DND-41 (cell line): ENCODE results near the gene FBN1.

Source experiments
- ATAC-seq: fragments of 200-7000 bp; cut with Tn5 transposase; 3 replicates; pipeline ENCODE4 v1.9.1; 2021; ENCODE audit warnings: low read depth; ENCODE audit not compliant: insufficient read depth
- DNase-seq: peaks from one replicate; pipeline ENCODE4 v3.0.0-alpha.2; 2020
- H2AFZ ChIP-seq: 2 replicates; pipeline ENCODE4 v1.6.0; 2012; ENCODE audit warnings: low read depth, low read length
- H3K27ac ChIP-seq: 2 replicates; pipeline ENCODE4 v1.5.1; 2012; ENCODE audit warnings: low read length, inconsistent platforms
- H3K27me3 ChIP-seq: fragments of 200-600 bp; sonication (generic); 2 replicates; pipeline ENCODE4 v1.6.0; 2012; ENCODE audit warnings: low read length, mild to moderate bottlenecking, inconsistent platforms; ENCODE audit not compliant: insufficient read depth, poor library complexity
- H3K36me3 ChIP-seq: 2 replicates; pipeline ENCODE4 v1.5.1; 2012; ENCODE audit warnings: low read length, inconsistent platforms; ENCODE audit not compliant: insufficient read depth
- H3K4me1 ChIP-seq: 2 replicates; pipeline ENCODE4 v1.5.1; 2012; ENCODE audit warnings: mild to moderate bottlenecking, low read length; ENCODE audit not compliant: insufficient read depth
- H3K4me2 ChIP-seq: 2 replicates; pipeline ENCODE4 v1.6.0; 2012; ENCODE audit warnings: mild to moderate bottlenecking, moderate library complexity, low read length, inconsistent platforms; ENCODE audit not compliant: insufficient read depth
- H3K4me3 ChIP-seq, 2 experiments: fragments of 200-600 bp in 1 of 2; shearing (Covaris generic) in 1 of 2; 2 replicates each; pipeline ENCODE4 v1.5.1; 2012 to 2016; ENCODE audit warnings: inconsistent platforms in 2 of 2, low read length in 2 of 2, mild to moderate bottlenecking in 2 of 2, low read depth in 1 of 2, moderate library complexity in 1 of 2
- H3K79me2 ChIP-seq: 2 replicates; pipeline ENCODE4 v1.6.0; 2012; ENCODE audit warnings: low read length, inconsistent platforms; ENCODE audit not compliant: insufficient read depth
- H3K9ac ChIP-seq: 2 replicates; pipeline ENCODE4 v1.6.0; 2012; ENCODE audit warnings: low read depth, mild to moderate bottlenecking, inconsistent platforms, low read length, moderate library complexity
- H3K9me3 ChIP-seq: 2 replicates; pipeline ENCODE4 v1.5.1; 2012; ENCODE audit warnings: low read length, moderate library complexity, mild to moderate bottlenecking, inconsistent platforms; ENCODE audit not compliant: insufficient read depth, severe bottlenecking
- H4K20me1 ChIP-seq: 2 replicates; pipeline ENCODE4 v1.6.0; 2012; ENCODE audit warnings: low read length; ENCODE audit not compliant: insufficient read depth
- EZH2 ChIP-seq: IDR thresholded peaks from 3 replicates; pipeline ENCODE4 v1.6.1; 2012; ENCODE audit warnings: borderline replicate concordance, low read depth, mild to moderate bottlenecking, moderate library complexity, low read length, inconsistent platforms; ENCODE audit not compliant: severe bottlenecking
- TF ChIP-seq, protein P1 (sequence below): IDR thresholded peaks from 2 replicates; pipeline ENCODE4 v1.5.1; 2012; ENCODE audit warnings: borderline replicate concordance, low read length, moderate library complexity, mild to moderate bottlenecking; ENCODE audit not compliant: poor library complexity, severe bottlenecking; ENCODE audit errors: extremely low read depth

FBN1 gene

GRCh38 chr15:48388016-48388851 is 257.3 kb downstream of the FBN1 start:
- DNase-seq (no peak), ATAC-seq (no peak)
- Histone ChIP-seq H3K79me2 (no peaks in the 10 kb centered on the region), H3K4me3 (no peak overlapping the region), H3K27ac (no peak overlapping the region), H3K9ac (no peak overlapping the region), H3K27me3 (no peaks in the 10 kb centered on the region), H3K4me1 (no peaks in the 10 kb centered on the region), H3K36me3 (no peaks in the 10 kb centered on the region), H4K20me1 (no peaks in the 10 kb centered on the region), H3K4me2 (no peak overlapping the region), H3K9me3 (no peaks in the 10 kb centered on the region), H2AFZ (no peak overlapping the region)
- TF ChIP-seq, protein P1, sequence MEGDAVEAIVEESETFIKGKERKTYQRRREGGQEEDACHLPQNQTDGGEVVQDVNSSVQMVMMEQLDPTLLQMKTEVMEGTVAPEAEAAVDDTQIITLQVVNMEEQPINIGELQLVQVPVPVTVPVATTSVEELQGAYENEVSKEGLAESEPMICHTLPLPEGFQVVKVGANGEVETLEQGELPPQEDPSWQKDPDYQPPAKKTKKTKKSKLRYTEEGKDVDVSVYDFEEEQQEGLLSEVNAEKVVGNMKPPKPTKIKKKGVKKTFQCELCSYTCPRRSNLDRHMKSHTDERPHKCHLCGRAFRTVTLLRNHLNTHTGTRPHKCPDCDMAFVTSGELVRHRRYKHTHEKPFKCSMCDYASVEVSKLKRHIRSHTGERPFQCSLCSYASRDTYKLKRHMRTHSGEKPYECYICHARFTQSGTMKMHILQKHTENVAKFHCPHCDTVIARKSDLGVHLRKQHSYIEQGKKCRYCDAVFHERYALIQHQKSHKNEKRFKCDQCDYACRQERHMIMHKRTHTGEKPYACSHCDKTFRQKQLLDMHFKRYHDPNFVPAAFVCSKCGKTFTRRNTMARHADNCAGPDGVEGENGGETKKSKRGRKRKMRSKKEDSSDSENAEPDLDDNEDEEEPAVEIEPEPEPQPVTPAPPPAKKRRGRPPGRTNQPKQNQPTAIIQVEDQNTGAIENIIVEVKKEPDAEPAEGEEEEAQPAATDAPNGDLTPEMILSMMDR: no peak
- TF ChIP-seq EZH2: no peak

- no peaks in the 10 kb centered on the region for H3K27me3 ChIP-seq
- H3K79me2 ChIP-seq: no peaks in the 10 kb centered on the region
- DNase-seq (no peak), ATAC-seq (no peak)
- H2AFZ ChIP-seq: no peak overlapping the region
- no peak overlapping the region for H3K4me3 ChIP-seq
- no peaks in the 10 kb centered on the region for H3K36me3 ChIP-seq
- H3K9ac ChIP-seq: no peak overlapping the region
- no peak overlapping the region for H3K27ac ChIP-seq
- H4K20me1 ChIP-seq: no peaks in the 10 kb centered on the region
- H3K9me3 ChIP-seq: no peaks in the 10 kb centered on the region
- H3K4me2 ChIP-seq: no peak overlapping the region
- no peak for TF ChIP-seq EZH2
- TF ChIP-seq, protein P1: no peak
- no peaks in the 10 kb centered on the region for H3K4me1 ChIP-seq
Observed at GRCh38 chr15:48385031-48385830, 260.3 kb downstream of the FBN1 start.

- TF ChIP-seq, protein P1: no peak
- no peak overlapping the region for H3K27ac ChIP-seq
- H2AFZ ChIP-seq: no peak overlapping the region
- H4K20me1 ChIP-seq: no peaks in the 10 kb centered on the region
- ATAC-seq (no peak), DNase-seq (no peak)
- no peak overlapping the region for H3K9ac ChIP-seq
- no peak overlapping the region for H3K4me2 ChIP-seq
- H3K4me1 ChIP-seq: no peaks in the 10 kb centered on the region
- no peaks in the 10 kb centered on the region for H3K27me3 ChIP-seq
- no peak overlapping the region for H3K4me3 ChIP-seq
- H3K36me3 ChIP-seq: no peaks in the 10 kb centered on the region
- H3K79me2 ChIP-seq: no peaks in the 10 kb centered on the region
- no peaks in the 10 kb centered on the region for H3K9me3 ChIP-seq
Observed at GRCh38 chr15:48384616-48385015, 260.9 kb downstream of the FBN1 start.
